Measurements from ENCODE around the gene FAM43B.

FAM43B gene

GRCh38 chr1:20551161-20551560 is 1.2 kb upstream of the FAM43B start:
- DNase-seq (ENCODE audit: low read depth in 4 of 4, low spot score in 1 of 4), result no peak

DNA sequence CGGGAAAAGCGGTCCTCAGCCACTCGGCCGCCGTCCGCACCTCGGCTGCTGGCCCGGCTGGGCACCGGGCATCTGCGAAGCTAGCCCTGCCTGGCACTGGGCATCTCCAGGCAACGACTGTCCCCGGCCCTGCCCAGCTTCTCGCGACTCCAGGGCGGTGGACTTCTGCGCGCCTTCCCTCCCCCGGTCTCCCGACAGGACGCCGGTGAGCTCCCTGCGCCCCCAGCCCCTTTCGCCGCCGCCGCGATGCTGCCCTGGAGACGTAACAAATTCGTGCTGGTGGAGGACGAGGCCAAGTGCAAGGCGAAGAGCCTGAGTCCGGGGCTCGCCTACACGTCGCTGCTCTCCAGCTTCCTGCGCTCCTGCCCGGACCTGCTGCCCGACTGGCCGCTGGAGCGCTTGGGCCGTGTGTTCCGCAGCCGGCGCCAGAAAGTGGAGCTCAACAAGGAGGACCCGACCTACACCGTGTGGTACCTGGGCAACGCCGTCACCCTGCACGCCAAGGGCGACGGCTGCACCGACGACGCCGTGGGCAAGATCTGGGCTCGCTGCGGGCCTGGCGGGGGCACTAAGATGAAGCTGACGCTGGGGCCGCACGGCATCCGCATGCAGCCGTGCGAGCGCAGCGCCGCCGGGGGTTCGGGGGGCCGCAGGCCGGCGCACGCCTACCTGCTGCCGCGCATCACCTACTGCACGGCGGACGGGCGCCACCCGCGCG is 514 bp downstream of the FAM43B start:
- no peak for DNase-seq (ENCODE audit: low read depth in 4 of 4, low spot score in 1 of 4)

DNA sequence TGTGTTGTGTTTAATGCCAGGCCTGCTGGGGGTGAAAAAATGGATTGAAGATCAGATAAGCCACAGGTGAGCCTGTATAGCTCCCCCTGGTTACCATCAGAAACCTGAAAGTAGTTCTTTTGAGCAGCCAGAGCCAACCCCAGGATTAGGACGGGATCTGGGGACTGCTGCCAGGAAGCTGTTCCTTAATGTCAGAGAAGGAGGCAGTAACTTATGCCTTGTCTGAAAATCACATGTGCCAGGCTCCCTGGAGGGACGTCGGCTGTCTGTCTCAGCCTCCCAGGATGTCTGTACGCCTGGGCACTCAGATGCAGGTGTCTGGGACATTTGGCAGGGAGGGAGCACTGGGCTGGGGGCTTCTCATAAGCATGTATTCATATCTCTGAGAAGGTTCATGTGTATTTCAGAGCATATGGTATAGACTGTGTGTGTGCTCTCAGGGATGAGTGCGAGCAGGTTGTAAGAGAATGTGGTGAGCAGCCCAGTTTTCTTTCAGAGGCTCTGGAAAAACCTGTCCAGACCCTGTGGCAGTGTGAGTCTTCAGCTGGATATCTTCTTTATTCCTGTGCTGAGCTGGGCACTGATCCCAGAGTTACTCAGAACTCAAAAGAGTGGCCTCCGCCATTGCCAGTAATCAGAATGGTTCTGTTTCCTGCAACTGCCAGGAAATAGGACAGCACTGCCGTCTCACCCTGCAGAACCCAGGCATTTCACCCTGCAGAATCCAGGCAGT is 2.8 kb downstream of the FAM43B start:
- no peak for DNase-seq (ENCODE audit: low read depth in 4 of 4, low spot score in 1 of 4)

DNA sequence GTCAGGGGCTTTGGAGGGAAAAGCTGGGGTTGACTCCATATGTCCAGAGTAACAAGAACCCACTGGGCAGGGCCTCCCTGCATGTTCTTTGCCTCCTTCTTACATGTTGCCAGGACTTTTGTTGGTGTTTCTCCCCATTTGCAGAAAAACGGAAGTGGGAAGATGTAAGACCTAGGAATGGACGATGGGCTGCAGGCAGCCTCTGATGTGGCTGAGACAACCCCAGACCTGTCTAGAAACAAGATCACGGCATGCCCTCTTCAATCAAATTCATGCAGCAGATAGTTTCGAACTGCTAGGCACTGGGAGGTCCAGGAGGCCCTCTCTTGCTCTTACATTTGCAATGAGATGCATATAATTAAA is 3.4 kb downstream of the FAM43B start:
- DNase-seq (ENCODE audit: low read depth in 4 of 4, low spot score in 1 of 4), result no peak

- no peak for DNase-seq (ENCODE audit: low read depth in 4 of 4, low spot score in 1 of 4)
Measured at GRCh38 chr1:20558191-20558590, 5.8 kb downstream of the FAM43B start.

- no peak for DNase-seq (ENCODE audit: low read depth in 4 of 4, low spot score in 1 of 4)
Measured at GRCh38 chr1:20560966-20561365, 8.6 kb downstream of the FAM43B start.

DNA sequence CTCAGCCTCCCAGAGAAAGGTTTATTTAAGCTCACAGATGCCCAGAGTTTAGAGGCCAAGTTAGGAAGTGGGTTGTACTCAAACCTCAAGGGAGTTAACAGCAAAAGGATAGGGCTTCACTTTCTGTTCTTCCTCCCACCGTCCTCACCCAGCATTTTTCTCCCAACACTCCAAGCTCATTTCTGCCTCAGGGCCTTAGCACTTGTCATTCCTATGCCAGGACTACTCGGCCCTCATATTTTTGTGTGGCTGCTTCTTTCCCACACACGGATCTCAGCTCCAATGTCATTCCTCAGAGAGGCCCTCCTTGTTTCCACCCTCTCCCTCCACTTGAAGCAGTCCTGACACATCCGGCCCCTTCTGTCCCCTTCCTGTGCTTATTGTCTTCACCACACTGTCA is 12.9 kb downstream of the FAM43B start:
- no peak for DNase-seq (ENCODE audit: low read depth in 4 of 4, low spot score in 1 of 4)

GRCh38 chr1:20569523-20570098 is 17.2 kb downstream of the FAM43B start:
- DNase-seq (ENCODE audit: low read depth in 4 of 4, low spot score in 1 of 4), result no peak

- DNase-seq (ENCODE audit: low read depth in 4 of 4, low spot score in 1 of 4), result no peak
Measured at GRCh38 chr1:20571427-20571826, 19.1 kb downstream of the FAM43B start.

DNA sequence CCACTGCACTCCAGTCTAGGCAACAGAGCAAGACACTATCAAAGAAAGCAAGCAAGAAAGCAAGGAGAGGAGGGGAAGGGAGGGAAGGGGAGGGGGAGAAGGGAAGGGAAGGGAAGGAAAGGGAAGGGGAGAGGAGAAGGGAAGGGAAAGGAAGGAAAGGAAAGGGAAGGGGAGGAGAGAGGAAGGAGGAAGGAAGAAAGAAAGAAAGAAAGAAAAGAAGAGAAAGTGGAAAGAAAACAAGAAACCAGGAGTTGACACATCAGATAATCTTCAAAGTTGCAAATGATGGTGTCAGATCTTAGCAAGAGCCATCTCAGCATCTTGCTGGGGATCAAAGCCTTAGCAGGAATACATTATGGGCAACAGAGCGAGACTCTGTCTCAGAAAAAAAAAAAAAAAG is 21.6 kb downstream of the FAM43B start:
- DNase-seq (ENCODE audit: low read depth in 4 of 4, low spot score in 1 of 4), result no peak

DNA sequence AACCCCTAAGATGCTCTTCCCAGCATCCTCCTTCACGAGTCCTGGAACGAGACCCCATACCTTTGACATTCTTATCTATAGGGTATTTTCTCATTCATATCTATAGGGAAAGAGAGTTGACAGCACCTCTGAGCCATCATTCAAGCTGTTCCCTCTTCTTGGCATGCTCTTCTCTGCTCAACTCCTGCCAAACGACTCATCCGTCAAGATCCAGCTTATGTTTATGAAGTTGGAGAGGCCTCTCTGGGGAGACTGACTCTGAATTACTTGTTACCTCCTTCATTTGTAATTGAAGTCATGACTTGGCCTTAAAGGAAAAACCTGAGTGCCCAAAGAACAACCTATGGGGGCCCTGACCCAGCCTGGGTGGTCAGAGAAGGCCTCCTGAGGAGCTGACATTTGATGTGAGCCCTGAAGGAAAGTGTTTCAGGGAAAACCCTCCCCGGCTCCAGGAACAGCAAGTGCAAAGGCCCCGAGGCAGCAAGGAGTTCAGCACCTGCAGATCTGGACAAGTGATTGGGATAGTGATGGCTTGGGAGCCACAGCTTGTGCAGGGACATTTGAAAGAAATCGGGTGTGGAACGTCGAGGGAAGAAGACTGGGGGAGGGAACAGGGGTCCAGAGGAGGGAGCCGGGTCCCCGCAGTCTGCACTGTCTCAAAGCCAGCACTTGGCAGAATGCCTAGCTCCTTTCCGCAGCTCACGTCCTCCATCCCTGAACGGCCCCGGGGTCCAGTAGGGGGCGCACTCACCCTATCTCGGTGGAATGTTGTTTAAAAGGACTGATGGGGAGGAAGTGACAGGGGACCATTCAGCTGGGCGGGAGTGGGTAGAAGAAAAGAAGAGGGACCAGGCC is 22.5 kb downstream of the FAM43B start:
- peak; percentile 6 to 69 (median 44) for DNase-seq (ENCODE audit: low read depth in 4 of 4, low spot score in 1 of 4)

DNA sequence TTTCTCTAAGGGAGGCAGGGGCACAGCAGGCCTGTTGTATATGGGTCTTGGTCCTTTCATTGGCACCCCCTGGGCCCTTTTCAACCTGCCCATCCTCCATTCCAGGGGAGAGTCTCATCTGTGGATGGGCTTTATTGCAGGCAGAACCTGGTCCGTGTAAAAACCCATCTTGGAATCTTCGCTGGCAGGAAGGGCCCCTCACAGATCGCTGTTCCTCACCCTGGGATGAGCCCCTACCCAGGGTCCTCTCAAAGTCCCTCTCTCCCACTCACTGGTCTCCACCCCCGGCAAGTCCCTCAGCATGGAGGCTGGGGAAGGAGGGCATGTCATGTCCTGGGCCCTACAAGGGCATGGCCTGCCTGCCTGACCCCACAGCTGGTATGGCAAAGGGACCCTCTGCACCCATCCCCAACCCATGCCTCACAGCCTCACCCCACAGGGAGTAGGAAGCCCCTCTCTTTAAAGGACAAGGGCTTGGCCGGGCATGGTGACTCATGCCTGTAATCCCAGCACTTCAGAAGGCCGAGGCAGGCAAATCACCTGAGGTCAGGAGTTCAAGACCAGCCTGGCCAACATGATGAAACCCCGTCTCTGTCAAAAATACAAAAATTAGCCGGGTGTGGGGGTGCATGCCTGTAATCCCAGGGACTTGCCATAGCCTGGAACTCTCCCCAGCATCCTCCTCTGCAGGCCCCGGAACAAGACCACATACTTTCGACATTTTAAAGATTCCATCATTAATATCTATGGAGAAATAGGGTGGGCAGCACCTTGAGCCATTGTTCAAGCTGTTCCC is 23.4 kb downstream of the FAM43B start:
- DNase-seq (ENCODE audit: low read depth in 4 of 4, low spot score in 1 of 4), result no peak

DNA sequence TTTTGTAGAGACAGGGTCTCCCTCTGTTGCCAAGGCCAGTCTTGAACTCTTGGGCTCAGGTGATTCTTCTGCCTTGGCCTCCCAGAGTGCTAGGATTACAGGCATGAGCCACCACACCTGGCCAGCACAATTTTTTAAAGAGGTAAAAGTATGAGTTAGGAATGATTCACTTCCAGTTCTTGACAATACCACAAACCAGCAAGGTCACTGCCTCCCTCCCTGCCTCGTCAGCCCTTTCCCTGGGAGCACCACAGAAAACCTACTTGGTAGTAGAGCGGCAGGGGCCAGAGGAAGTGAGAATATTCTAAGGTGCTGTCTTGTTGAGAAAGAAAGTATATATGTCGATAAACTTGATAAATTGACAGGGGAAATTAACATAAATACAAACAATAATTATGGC is 25.7 kb downstream of the FAM43B start:
- DNase-seq (ENCODE audit: low read depth in 4 of 4, low spot score in 1 of 4), result no peak

DNA sequence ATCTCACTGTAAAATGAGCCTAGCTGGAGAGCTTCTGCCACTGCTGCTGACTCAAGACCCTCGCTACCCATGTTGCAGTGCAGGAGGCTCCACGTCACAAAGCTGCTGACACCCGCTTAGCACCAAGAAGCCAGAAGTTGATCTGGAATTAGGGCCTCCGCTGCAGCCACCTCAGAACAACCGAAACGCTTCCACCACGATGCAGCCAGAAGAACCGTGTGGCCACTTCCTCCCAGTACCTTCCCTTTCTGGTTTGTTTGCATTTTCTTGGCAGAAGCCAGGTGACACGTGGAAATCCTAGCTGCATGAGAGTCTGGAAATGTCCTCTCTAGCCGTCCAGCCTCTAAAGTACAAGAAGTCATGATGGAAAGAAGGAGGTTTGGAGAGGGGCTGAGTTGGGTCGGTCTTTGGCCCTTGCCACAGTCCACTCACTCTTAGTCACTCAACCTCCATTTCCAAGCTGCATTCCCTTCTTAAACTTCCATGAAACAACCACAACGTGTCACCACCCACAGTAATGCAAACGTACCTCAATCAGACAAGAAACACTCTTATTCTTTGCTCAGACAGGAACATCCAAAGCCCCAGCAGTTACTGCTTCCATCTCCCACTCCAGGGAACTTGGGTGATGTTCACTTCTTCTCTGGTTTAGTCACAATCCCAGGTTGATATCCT is 26.5 kb downstream of the FAM43B start:
- no peak for DNase-seq (ENCODE audit: low read depth in 4 of 4, low spot score in 1 of 4)

GRCh38 chr1:20584890-20585289 is 32.5 kb downstream of the FAM43B start:
- no peak for DNase-seq (ENCODE audit: low read depth in 4 of 4, low spot score in 1 of 4)

DNA sequence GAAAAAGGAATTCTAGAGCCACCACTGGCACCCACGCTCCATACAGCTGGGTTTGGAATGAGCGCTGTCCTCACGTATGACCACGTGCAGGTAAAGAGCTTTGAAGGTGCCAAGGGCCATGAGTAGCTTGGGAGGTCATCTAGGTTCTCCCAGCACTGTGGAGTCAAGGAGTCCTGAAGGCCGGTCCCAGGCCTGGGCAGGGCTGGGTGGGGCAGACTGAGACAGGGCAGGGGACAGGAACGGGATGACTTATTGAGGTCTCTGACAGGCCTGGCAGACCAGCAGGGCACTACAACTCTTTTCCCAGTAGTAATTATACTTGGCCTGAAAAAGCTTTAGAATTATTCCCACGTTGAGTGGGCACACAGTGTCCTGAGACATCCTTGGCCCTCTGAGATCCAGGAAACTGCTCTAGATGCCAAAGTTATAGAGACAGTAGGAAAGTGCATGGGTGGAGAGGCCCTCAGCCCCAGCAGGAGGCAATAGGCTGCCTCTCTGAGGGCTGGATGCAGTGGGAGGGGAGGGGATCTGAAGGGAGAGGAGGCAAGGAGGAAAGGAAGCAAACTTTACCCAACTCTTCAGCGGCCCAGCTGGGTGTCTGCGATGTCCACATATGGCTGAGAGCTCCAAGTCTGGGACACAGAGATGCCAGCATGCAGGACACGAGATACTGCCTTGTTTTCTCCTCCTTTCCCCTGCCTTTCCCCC is 34.7 kb downstream of the FAM43B start:
- DNase-seq (ENCODE audit: low read depth in 4 of 4, low spot score in 1 of 4), result no peak

DNA sequence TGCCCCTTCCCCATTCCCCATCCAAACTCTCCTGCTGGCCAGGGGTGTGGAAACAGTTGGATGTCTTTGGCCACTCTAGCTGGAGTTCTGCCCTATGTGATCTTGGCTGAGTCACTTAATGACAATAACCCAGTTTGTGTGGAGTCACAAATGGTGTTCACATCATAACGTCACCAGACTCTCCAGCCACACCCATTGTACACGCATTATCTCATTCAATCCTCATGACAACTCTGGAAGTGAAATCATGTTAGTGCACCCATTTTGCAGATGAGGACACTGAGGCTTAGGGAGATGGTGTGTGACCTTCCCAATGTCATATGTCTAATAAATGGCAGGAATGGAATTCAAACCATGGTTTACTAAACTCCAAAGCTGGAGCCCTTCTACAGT is 35.3 kb downstream of the FAM43B start:
- no peak for DNase-seq (ENCODE audit: low read depth in 4 of 4, low spot score in 1 of 4)

DNA sequence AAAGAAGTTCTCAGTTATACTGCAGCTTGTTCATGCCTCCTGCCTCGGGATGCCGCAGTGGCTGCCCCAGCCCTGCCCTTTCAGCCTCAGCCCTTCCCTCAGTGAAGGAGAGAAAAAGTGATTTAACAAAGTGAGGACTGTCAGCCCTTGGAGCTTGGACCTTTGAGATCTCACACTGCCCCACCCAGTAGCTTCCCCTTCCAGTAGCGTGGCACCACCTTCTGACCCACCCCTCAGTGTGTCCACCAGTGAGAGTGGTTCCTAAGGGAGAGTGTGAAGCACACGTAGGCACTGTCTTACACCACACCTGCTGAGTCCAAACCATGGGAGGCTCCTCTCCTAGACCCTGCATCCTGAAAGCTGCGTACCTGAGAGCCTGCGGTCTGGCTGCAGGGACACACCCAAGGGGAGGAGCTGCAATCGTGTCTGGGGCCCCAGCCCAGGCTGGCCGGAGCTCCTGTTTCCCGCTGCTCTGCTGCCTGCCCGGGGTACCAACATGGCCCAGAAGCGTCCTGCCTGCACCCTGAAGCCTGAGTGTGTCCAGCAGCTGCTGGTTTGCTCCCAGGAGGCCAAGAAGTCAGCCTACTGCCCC is 36.4 kb downstream of the FAM43B start, which contains the start of gene CDA:
TSS of gene CDA (plus strand) at position 464 of the 592 bp plus-strand sequence. CDS start at position 497, 33 bp downstream.
- DNase-seq (ENCODE audit: low read depth in 4 of 4, low spot score in 1 of 4), result no peak

Measured in stimulated activated CD4-positive, alpha-beta T cell treated with anti-CD3 and anti-CD28 coated beads, Interleukin-1b, Interleukin-23, amount 100 ng/mL, for 24 hours (primary cell).